NB4 (cell line): ENCODE data around the gene DGCR6L.
"Not testable (repeated sequence)": the region's sequence is repeated elsewhere in the genome, so short reads cannot be mapped to it uniquely, and the experiment has no call there.

ENCODE experiments used
- DNase-seq: peaks from one replicate; pipeline ENCODE4 v3.0.0; 2010; ENCODE audit warnings: low read depth
- H3K4me3 ChIP-seq: one replicate; pipeline ENCODE4 v1.5.1; 2011; ENCODE audit warnings: mild to moderate bottlenecking, low read depth, low read length, moderate library complexity
- MYC ChIP-seq: IDR thresholded peaks from 2 replicates; pipeline ENCODE4 v1.6.1; 2011; ENCODE audit warnings: low read depth, low read length
- POLR2A ChIP-seq: IDR thresholded peaks from 2 replicates; pipeline ENCODE4 v1.6.1; 2011; ENCODE audit warnings: mild to moderate bottlenecking; ENCODE audit not compliant: insufficient read length; ENCODE audit errors: extremely low read depth
- TF ChIP-seq, protein P1 (sequence below): IDR thresholded peaks from one replicate; pipeline ENCODE4 v1.5.1; 2012; ENCODE audit warnings: low read depth, low read length
- TF ChIP-seq, protein P2 (sequence below): IDR thresholded peaks from 2 replicates; pipeline ENCODE4 v1.6.1; 2011; ENCODE audit warnings: low read depth, low read length

The DGCR6L gene

DNA sequence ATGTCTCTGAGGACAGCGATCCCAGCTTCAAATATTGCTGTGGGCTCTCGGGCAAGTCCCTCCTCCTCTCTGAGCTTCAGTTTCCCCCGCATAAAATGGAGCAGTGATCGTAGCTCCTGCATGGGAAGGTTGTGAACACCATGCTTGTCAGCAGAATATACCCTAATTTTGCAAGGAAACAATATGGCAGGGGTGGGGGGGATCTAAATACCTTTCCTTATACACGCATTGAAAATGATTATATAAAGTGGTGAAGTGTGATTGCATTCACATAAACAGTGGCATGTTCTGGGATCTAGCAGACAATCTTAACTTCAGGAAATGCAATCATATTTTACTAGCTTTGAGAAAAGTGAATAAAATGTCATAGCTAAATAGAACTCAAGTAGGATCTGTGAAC lies 27.8 kb downstream of the DGCR6L start:
- no peak overlapping the region for H3K4me3 ChIP-seq
- no peak for DNase-seq
- TF ChIP-seq, protein P1, sequence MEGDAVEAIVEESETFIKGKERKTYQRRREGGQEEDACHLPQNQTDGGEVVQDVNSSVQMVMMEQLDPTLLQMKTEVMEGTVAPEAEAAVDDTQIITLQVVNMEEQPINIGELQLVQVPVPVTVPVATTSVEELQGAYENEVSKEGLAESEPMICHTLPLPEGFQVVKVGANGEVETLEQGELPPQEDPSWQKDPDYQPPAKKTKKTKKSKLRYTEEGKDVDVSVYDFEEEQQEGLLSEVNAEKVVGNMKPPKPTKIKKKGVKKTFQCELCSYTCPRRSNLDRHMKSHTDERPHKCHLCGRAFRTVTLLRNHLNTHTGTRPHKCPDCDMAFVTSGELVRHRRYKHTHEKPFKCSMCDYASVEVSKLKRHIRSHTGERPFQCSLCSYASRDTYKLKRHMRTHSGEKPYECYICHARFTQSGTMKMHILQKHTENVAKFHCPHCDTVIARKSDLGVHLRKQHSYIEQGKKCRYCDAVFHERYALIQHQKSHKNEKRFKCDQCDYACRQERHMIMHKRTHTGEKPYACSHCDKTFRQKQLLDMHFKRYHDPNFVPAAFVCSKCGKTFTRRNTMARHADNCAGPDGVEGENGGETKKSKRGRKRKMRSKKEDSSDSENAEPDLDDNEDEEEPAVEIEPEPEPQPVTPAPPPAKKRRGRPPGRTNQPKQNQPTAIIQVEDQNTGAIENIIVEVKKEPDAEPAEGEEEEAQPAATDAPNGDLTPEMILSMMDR: no peak
- TF ChIP-seq, protein P2, sequence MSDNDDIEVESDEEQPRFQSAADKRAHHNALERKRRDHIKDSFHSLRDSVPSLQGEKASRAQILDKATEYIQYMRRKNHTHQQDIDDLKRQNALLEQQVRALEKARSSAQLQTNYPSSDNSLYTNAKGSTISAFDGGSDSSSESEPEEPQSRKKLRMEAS: no peak
- TF ChIP-seq MYC (no peak), POLR2A (no peak)

DNA sequence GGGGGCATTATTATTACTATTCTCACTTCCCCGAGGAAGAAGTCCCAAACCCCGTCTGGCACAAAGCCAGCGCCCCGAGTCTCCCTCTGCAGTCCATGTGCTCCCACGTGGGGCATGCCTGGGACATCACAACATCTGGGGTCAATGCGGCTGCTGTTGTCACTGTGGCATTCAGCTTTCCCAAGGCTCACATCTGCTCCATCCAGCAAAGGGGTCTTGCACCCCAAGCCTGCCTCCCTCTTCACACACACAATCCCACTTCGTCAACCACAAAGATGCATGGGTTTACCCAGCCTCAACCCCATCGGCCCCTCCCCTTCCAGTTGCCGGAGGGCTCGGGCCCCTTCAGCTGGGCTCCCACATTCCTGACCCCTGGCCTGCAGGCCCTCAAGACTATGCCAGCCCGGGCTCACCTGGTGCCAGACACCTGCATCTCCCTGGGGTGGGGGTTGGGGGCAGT lies 28.2 kb downstream of the DGCR6L start:
- no peak overlapping the region for H3K4me3 ChIP-seq
- no peak for TF ChIP-seq MYC
- TF ChIP-seq, protein P2: no peak
- no peak for TF ChIP-seq POLR2A
- TF ChIP-seq, protein P1: no peak
- DNase-seq: no peak

DNA sequence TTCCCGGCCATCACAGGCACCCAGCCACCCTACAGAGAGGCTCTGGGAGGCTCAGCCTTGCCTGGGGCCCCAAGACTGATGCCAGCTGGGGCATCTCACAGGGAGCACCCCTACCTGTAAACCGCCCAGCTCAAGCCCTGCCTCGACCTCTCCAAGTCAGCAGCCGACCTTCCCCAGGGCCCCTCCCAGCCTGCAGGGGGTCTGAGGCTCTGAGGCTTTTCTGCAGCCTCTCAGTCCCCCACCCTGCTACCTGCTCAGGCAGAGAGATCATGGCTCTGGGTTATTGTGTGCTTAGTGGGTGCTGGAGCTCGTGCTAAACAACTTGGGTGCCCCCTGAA lies 28.6 kb downstream of the DGCR6L start:
- TF ChIP-seq, protein P1: no peak
- TF ChIP-seq, protein P2: no peak
- TF ChIP-seq POLR2A: no peak
- no peak for TF ChIP-seq MYC
- H3K4me3 ChIP-seq: no peak overlapping the region
- DNase-seq: no peak

DNA sequence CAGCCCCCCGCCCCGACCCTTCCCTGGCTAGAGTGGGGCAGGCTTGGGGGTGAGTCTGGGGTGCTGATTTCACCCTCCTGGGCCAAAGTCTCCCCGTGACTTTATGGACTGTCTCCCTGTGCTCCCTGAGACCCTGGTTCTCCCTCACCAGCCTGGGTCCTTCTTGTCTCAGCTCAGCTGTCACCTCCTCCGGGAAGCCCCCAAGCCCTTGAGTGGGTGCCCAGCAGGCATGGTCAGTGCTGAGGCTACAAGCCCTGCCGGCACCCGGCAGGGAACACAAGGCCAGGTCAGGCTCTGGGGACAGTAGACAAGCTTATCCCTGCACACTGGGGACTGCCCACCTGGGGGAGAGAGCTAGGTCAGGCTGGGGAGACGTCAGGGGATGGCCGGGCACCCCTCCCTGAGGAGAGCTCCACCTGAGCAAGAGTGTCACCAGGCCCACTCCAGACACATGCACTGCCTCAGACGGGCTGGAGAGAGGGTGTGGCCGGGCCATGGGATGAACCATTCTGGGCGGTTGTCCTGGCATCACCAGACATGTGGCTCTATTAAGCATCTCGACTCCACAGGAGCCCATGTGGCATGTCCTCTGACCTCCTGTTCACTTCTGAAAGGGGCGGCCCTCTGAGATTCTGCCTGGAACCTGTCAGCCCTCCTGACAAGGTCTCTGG lies 29.1 kb downstream of the DGCR6L start:
- H3K4me3 ChIP-seq: no peak overlapping the region
- no peak for DNase-seq
- no peak for TF ChIP-seq POLR2A
- no peak for TF ChIP-seq MYC
- TF ChIP-seq, protein P2: no peak
- TF ChIP-seq, protein P1: no peak

DNA sequence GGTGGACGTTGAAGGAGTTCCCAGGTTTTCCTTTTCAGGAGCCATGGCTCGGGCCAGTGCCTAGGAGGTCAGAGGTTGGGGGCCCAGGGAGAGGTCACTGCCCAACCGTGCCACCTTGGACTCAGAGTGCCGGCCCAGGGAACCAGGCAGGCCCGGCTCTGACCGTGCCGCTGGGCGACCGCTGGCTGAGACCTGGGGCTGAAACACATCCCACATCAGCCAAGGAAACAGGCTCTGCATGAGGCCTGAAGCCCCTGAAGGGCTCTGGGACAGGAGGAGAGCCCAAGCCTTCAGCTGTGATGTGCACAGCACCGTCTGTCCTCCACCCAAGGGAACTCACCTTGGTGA lies 29.8 kb downstream of the DGCR6L start:
- H3K4me3 ChIP-seq: no peak overlapping the region
- TF ChIP-seq, protein P1: no peak
- TF ChIP-seq, protein P2: no peak
- TF ChIP-seq MYC: no peak
- TF ChIP-seq POLR2A: no peak

DNA sequence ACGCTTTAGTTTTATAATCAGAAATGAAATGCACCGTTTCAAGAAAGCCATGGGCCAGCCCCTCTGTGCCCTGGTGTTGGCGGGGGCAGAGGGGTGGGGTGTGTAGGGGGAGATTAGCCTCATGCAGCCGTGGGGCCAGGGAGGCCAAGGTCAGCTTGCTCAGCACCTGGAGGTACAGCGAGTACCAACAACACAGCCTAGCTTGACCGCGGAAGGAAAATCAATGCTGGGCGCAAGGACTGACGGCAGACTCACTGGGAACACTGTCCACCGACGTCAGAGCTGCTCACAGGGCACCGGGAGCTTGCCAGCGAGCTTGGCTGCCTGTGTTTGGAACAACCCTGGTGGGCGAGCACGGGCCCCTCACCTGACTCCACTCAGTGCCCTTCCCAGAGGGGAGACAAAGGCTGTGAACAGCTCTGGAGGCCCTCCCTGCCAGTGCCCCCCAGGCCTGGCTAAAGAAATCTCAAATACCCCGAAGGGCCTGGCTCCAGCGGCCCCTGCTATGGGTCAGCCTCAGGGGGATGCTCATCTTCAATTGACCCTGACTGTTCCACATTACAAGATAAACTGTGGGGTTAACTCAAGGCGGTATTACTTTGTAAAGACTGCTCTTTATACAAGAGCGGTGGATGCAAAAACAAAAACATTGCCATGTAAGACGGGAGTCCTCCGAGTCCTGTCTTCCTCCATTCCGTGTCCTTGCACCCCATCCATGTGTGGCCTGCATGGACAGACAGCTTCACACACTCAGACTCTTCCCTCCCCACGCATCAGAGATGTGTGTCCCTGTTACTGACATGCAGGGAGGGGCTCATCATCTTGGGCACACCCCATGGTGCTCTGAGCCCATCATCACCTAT lies 30.4 kb downstream of the DGCR6L start:
- H3K4me3 ChIP-seq: not testable (repeated sequence)

More for the DNA sequence above, 29.8 kb downstream of the DGCR6L start:
- DNase-seq: no peak

DNA sequence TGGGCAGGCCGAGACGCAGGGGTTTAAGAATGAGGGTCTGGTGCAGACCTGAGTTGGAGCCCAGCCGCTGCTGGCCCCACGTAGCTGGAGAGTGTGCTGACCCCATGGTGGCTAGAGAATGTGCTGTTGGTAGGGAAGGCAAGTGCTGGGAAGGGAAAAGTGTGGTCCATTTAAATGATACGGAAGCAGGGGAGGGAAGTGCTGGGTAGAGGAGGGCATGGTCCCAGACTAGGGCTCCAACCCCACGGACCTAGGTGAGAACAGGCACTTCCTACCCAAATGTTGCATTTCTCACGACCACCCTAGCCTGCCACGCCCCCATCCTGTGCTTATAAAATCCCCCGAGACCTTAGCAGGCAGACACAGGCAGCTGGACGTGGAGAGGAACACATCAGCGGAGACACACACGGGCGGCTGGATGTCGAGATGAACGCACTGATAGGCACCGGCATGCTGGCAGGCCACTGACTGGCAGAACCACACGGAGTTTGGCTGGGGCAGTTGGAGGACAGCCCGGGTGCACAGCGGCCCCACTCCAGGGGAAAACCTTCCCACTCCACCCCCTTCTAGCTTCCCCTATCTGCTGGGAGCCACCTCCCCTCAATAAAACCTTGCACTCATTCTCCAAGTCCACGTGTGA lies 33.0 kb downstream of the DGCR6L start:
- DNase-seq, H3K4me3 ChIP-seq: not testable (repeated sequence)

More for the DNA sequence above, 30.4 kb downstream of the DGCR6L start:
- DNase-seq: not testable (repeated sequence)

DNA sequence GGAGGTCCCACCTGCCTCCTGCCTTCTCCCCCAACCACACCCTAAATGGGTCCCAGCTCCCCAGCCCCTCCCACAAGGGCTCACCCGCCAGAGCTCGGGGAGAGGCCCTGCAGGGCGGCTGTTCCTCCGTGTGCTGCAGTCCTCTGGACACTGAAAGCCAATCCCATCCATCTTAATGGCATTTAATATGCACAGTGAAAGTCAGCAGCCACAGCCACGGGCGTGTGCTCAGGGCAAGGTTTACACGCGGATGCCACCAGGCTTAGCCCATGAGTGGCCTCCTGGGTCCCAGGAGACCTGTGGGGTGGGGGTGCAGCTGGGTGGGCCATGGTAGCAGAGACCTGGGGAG lies 33.6 kb downstream of the DGCR6L start:
- not testable (repeated sequence) for H3K4me3 ChIP-seq, DNase-seq
